HG02571 (cell line): ENCODE data around the gene LRRC37B.
A peak's percentile ranks its signal among the peaks of the same experiment; 100 is the strongest.
"Not testable (repeated sequence)": the region's sequence is repeated elsewhere in the genome, so short reads cannot be mapped to it uniquely, and the experiment has no call there.

ENCODE experiments used
- ATAC-seq: cut with Tn5 transposase; IDR thresholded peaks from one replicate; pipeline ENCODE4 v1.9.1; 2021; ENCODE audit warnings: mild to moderate bottlenecking, moderate library complexity; ENCODE audit not compliant: unreplicated experiment

The LRRC37B gene

GRCh38 chr17:32006957-32007462, at the start of gene LRRC37B:
LRRC37B (plus strand) TSS chr17:32007383; CDS start chr17:32021393, 14,010 bp downstream.
- peak; percentile 84 for ATAC-seq

GRCh38 chr17:31964131-31964530, 43.1 kb upstream of the LRRC37B start:
- not testable (repeated sequence) for ATAC-seq

GRCh38 chr17:31967648-31968047, 39.5 kb upstream of the LRRC37B start:
- no peak for ATAC-seq

- ATAC-seq: not testable (repeated sequence)
These were observed 36.8 kb upstream of the LRRC37B start for GRCh38 chr17:31970416-31970815.

GRCh38 chr17:31974269-31975071, 32.7 kb upstream of the LRRC37B start:
- not testable (repeated sequence) for ATAC-seq

GRCh38 chr17:31975391-31975790, 31.8 kb upstream of the LRRC37B start:
- not testable (repeated sequence) for ATAC-seq

GRCh38 chr17:31991821-31992220, 15.4 kb upstream of the LRRC37B start:
- ATAC-seq: not testable (repeated sequence)

- ATAC-seq: no peak
These were observed 10.2 kb upstream of the LRRC37B start for GRCh38 chr17:31997005-31997404.

- ATAC-seq: peak; percentile 38
These were observed 498 bp downstream of the LRRC37B start for GRCh38 chr17:32007463-32008298.

- no peak for ATAC-seq
These were observed 2.0 kb downstream of the LRRC37B start for GRCh38 chr17:32009262-32009542.

GRCh38 chr17:32010114-32010513, 2.9 kb downstream of the LRRC37B start:
- no peak for ATAC-seq

- no peak for ATAC-seq
These were observed 8.2 kb downstream of the LRRC37B start for GRCh38 chr17:32015245-32016013.

GRCh38 chr17:32016231-32016630, 9.0 kb downstream of the LRRC37B start:
- ATAC-seq: no peak

GRCh38 chr17:32019228-32019627, 12.0 kb downstream of the LRRC37B start:
- no peak for ATAC-seq

GRCh38 chr17:32020943-32021614, 13.9 kb downstream of the LRRC37B start:
- ATAC-seq: no peak

GRCh38 chr17:32021615-32021955, 14.4 kb downstream of the LRRC37B start:
- no peak for ATAC-seq

GRCh38 chr17:32022554-32022953, 15.4 kb downstream of the LRRC37B start:
- ATAC-seq: not testable (repeated sequence)

GRCh38 chr17:32027271-32027670, 20.1 kb downstream of the LRRC37B start:
- ATAC-seq: not testable (repeated sequence)

- ATAC-seq: no peak
These were observed 26.0 kb downstream of the LRRC37B start for GRCh38 chr17:32033223-32033622.

- ATAC-seq: not testable (repeated sequence)
These were observed 26.6 kb downstream of the LRRC37B start for GRCh38 chr17:32033812-32034211.

- not testable (repeated sequence) for ATAC-seq
These were observed 33.1 kb downstream of the LRRC37B start for GRCh38 chr17:32040246-32040645.
